Activated T-helper 17 cell treated with anti-CD3 and anti-CD28 coated beads, Interleukin-2, amount 50 U/mL, for 72 hours (primary cell): ENCODE data around the gene TOGARAM1. TPM values are rescaled to one million over a fixed set of nuclear protein-coding genes. Genes with fewer than 3 reads are reported as not detected.

Experiments
- ATAC-seq: fragments of 150-1000 bp; cut with Tn5 transposase; replicated peaks from 2 replicates; pipeline ENCODE4 v1.10.0; 2021; ENCODE audit warnings: mild to moderate bottlenecking, moderate library complexity
- H3K27ac Mint-ChIP-seq: one replicate; pipeline ENCODE4 v1.8.0; 2022; ENCODE audit warnings: mixed read lengths
- H3K27me3 Mint-ChIP-seq: one replicate; pipeline ENCODE4 v1.8.0; 2022; ENCODE audit warnings: mixed read lengths
- H3K36me3 Mint-ChIP-seq: one replicate; pipeline ENCODE4 v1.8.0; 2022; ENCODE audit warnings: low read depth, mild to moderate bottlenecking, mixed read lengths
- H3K4me1 Mint-ChIP-seq: one replicate; pipeline ENCODE4 v1.8.0; 2022; ENCODE audit warnings: mixed read lengths
- H3K4me3 Mint-ChIP-seq: one replicate; pipeline ENCODE4 v1.8.0; 2022; ENCODE audit warnings: mild to moderate bottlenecking, mixed read lengths
- H3K9me3 Mint-ChIP-seq: one replicate; pipeline ENCODE4 v1.8.0; 2022; ENCODE audit warnings: mixed read lengths
- total RNA-seq, 2 donors: library from RNA; stranded (reverse); gene quantifications; one replicate each; pipeline ENCODE4 v1.2.3, GENCODE V29; 2022

The TOGARAM1 gene
- total RNA-seq, 2 donors from 2014 or later: 5.0 to 8.3 TPM

DNA sequence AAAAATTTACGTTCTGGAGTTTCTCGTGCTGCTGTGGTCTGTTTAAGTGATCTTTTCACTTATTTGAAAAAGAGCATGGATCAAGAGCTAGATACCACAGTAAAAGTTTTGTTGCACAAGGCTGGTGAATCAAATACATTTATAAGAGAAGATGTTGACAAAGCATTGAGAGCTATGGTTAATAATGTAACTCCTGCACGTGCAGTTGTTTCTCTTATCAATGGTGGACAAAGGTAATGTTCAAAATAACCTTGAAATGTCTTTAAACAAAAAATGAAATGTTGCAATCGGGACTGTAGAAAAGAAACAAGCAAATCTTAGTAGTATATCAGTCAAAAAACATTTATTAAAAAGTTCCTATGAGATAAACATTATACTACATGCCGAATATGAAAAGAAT is 82.6 kb downstream of the TOGARAM1 start:
- H3K9me3 Mint-ChIP-seq: no peaks in the 10 kb centered on the region
- ATAC-seq: no peak
- no peak overlapping the region for H3K27ac Mint-ChIP-seq
- H3K27me3 Mint-ChIP-seq: no peaks in the 10 kb centered on the region
- peaks cover 21% of the 10 kb centered on the region for H3K36me3 Mint-ChIP-seq
- no peak overlapping the region for H3K4me3 Mint-ChIP-seq
- no peaks in the 10 kb centered on the region for H3K4me1 Mint-ChIP-seq

DNA sequence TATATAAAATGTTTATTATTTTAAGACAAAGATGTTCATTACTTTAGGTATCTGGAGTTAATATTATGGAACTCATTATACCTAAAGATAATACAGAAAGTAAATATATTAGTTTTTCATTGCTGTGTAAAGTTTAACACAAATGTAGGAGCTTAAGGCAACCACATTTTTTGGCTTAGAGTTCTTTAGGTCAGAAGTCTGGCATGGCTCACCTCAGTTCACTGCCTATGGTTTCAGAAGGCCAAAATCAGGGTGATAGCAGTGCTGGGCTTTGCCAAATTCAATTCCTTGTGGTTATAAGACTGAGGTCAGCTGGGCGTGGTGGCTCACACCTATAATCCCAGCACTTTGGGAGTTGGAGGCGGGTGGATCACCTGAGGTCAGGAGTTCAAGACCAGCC is 86.4 kb downstream of the TOGARAM1 start:
- no peak for ATAC-seq

DNA sequence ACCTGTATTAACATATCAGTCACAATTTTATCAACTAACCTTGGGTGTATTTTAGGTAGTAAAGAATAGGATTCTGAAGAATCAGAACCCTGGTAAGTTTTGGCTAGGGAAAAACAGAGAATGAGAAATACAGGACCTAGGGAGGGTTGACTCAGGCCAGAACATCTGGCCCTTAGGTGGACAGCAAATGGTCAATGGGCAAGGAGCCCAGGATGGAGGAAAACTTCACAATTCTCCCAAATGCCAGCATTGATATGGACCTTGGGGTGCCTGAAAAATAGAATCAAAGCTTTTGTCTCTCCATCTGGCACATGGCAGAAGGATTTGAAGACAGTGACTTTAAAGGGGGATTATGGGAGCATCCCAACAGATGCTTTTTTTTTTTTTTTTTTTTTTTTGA is 89.2 kb downstream of the TOGARAM1 start:
- H3K9me3 Mint-ChIP-seq: peaks cover under 1% of the 10 kb centered on the region
- no peaks in the 10 kb centered on the region for H3K27me3 Mint-ChIP-seq
- H3K36me3 Mint-ChIP-seq: peaks cover 40% of the 10 kb centered on the region
- no peaks in the 10 kb centered on the region for H3K4me1 Mint-ChIP-seq
- no peak overlapping the region for H3K27ac Mint-ChIP-seq
- ATAC-seq: no peak
- no peak overlapping the region for H3K4me3 Mint-ChIP-seq

More for the DNA sequence above, 86.4 kb downstream of the TOGARAM1 start:
- Mint-ChIP-seq H3K27ac (no peak overlapping the region), H3K9me3 (no peaks in the 10 kb centered on the region), H3K4me3 (no peak overlapping the region), H3K4me1 (no peaks in the 10 kb centered on the region), H3K36me3 (peaks cover 30% of the 10 kb centered on the region), H3K27me3 (no peaks in the 10 kb centered on the region)

DNA sequence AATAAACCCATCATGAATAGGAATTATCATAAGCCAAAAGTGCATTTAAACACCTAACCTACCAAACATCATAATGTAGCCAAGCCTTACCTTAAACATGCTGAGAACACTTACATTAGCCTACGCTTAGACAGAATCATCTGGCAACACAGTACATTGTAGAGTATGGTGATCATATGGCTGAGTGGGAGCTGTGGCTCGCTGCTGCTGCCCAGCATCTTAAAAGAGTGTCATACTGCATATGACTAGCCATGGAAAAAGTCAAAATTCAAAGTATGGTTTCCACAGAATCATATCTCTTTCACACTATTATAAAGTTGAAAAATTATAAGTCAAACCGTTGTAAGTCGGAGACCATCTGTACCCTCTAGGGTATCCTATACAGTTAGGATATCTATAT is 89.9 kb downstream of the TOGARAM1 start:
- ATAC-seq: no peak
- Mint-ChIP-seq H3K27ac (no peak overlapping the region), H3K9me3 (peaks cover 5% of the 10 kb centered on the region)

DNA sequence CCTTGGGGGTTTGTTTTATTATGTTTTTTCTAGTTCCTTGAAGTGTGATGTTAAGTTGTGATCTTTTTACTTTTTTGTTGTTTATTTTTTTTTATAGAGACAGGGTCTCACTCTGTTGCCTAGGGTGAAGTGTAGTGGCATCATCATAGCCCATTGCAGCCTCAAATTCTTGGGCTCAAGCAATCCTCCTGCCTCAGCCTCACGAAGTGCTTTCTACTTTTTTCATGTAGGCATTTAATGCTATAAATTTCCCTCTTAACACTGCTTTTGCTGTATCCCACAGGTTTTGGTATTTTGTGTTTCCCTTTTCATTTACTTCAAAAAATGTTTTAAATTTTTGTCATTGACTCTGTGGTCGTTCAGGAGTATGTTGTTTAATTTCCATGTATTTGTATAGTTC is 95.4 kb downstream of the TOGARAM1 start:
- H3K4me3 Mint-ChIP-seq: no peak overlapping the region
- ATAC-seq: no peak
- H3K36me3 Mint-ChIP-seq: peaks cover 43% of the 10 kb centered on the region
- H3K4me1 Mint-ChIP-seq: no peaks in the 10 kb centered on the region
- H3K9me3 Mint-ChIP-seq: peaks cover 8% of the 10 kb centered on the region
- H3K27ac Mint-ChIP-seq: no peak overlapping the region
- no peaks in the 10 kb centered on the region for H3K27me3 Mint-ChIP-seq

More for the DNA sequence above, 89.9 kb downstream of the TOGARAM1 start:
- no peaks in the 10 kb centered on the region for H3K4me1 Mint-ChIP-seq
- H3K4me3 Mint-ChIP-seq: no peak overlapping the region
- no peaks in the 10 kb centered on the region for H3K27me3 Mint-ChIP-seq
- H3K36me3 Mint-ChIP-seq: peaks cover 40% of the 10 kb centered on the region

DNA sequence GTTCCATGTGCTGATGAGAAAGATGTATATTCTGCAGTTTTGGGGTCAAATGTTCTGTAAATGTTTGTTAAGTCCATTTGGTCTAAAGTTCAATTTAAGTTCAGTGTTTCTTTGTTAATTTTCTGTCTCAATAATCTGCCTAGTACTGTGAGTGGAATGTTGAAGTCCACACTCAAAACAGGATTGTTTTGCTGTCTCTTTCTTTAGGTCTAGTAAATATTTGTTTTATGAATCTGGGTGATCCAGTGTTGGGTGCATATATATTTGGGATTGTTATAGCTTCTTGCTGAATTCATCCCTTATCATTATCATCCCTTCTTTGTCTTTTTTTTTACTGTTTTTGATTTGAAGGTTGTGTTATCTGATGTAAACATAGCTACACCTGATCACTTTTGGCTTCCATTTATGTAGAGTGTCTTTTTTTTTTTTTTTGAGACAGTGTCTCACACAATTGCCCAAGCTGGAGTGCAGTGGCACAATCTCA is 95.9 kb downstream of the TOGARAM1 start:
- Mint-ChIP-seq H3K4me3 (no peak overlapping the region), H3K27me3 (no peaks in the 10 kb centered on the region), H3K27ac (no peak overlapping the region), H3K9me3 (peaks cover 8% of the 10 kb centered on the region), H3K4me1 (no peaks in the 10 kb centered on the region), H3K36me3 (peaks cover 37% of the 10 kb centered on the region)
- ATAC-seq: no peak

DNA sequence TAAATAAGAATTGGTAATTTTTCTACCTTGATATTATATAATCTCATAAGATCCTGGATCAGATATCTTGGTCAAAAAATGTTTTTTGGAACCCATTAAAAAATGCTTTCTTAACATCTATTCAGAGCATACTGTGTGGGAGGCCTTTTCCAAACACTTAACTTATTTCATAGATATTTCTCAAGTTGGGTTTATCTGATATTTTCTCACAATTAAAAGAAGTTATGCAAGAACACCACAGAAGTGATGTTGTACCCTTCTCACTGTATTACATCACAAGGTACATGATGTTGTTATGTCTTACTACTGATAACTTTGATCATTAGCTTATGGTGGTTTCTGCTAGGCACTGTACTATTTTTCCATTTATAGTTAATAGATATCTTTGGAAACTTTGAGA is 98.6 kb downstream of the TOGARAM1 start:
- no peak for ATAC-seq
- H3K4me3 Mint-ChIP-seq: no peak overlapping the region
- peaks cover 23% of the 10 kb centered on the region for H3K36me3 Mint-ChIP-seq
- H3K4me1 Mint-ChIP-seq: no peaks in the 10 kb centered on the region
- H3K27me3 Mint-ChIP-seq: no peaks in the 10 kb centered on the region
- no peak overlapping the region for H3K27ac Mint-ChIP-seq
- peaks cover 8% of the 10 kb centered on the region for H3K9me3 Mint-ChIP-seq

DNA sequence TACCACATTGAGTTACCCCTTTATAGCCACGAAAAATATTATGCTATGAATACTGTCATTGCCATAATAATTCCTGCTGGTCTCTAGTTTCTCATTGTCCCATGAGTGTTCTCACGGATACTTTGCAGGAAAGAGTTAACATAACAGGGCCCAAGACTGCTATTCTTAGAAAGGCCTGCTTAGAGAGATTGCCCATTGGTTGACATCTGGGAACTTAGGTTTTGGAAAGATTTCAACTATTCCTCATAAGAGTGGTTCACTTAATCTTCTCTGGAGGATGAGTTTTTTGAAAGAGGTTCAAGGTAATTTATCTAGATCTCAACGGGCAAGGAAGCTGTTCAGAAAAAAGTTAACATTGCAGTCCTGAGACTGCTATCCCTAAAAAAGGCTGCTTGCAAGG is 103.5 kb downstream of the TOGARAM1 start:
- H3K4me3 Mint-ChIP-seq: no peak overlapping the region
- H3K27me3 Mint-ChIP-seq: no peaks in the 10 kb centered on the region
- H3K4me1 Mint-ChIP-seq: no peaks in the 10 kb centered on the region
- ATAC-seq: no peak
- no peaks in the 10 kb centered on the region for H3K9me3 Mint-ChIP-seq
- no peaks in the 10 kb centered on the region for H3K36me3 Mint-ChIP-seq
- no peak overlapping the region for H3K27ac Mint-ChIP-seq

DNA sequence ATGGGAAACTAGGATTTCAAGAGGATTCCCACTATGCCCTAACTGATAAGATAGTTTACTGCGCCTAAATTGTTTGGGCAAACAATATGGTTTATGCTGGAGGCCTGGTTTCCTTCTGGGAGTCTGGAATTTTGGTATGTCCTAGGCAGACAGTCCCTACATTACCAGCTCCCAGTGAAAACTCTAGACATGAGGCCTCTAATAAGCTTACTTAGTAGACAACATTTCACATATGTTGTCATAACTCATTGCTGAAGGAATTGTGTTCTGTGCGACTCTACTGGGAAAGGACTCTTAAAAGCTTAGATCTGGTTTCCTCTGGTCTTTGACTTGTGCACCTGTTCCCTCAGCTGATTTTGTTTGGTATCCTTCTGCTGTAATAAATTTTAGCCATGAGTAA is 104.0 kb downstream of the TOGARAM1 start:
- Mint-ChIP-seq H3K36me3 (no peaks in the 10 kb centered on the region), H3K4me1 (no peaks in the 10 kb centered on the region), H3K27me3 (no peaks in the 10 kb centered on the region), H3K27ac (no peak overlapping the region), H3K4me3 (no peak overlapping the region), H3K9me3 (no peaks in the 10 kb centered on the region)
- ATAC-seq: no peak

DNA sequence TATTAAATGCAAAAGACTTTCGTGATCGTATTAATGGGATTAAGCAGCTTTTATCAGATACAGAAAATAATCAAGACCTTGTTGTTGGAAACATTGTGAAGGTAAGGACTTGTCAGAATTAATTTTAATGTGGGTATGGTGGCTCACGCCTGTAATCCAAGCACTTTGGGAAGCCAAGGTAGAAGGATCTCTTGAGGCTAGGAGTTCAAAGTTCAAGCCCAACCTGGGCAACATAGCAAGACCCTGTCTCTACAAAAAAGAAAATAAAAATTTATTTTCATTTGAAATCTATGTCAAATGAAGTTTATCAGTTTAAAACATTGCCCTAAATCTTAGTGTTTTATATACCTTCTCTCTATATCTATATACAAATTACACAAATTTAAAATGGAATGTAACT is 104.7 kb downstream of the TOGARAM1 start:
- Mint-ChIP-seq H3K27ac (no peak overlapping the region), H3K4me3 (no peak overlapping the region), H3K4me1 (no peaks in the 10 kb centered on the region), H3K9me3 (no peaks in the 10 kb centered on the region), H3K36me3 (no peaks in the 10 kb centered on the region), H3K27me3 (no peaks in the 10 kb centered on the region)
- ATAC-seq: no peak

DNA sequence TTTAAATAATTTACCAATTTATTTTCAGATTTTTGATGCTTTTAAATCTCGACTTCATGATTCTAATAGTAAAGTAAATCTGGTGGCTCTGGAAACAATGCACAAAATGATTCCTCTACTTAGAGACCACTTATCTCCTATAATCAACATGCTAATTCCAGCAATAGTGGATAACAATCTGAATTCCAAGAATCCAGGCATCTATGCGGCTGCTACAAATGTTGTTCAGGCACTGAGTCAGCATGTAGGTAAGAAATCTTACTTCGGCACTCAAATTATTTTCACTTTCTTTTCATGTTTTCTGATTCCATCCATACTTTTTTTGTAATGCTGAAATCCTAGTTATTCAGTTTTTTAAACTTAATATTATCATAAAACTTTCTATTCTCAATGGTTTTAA is 106.4 kb downstream of the TOGARAM1 start:
- Mint-ChIP-seq H3K27me3 (no peaks in the 10 kb centered on the region), H3K27ac (no peak overlapping the region), H3K36me3 (no peaks in the 10 kb centered on the region), H3K4me3 (no peak overlapping the region), H3K9me3 (no peaks in the 10 kb centered on the region), H3K4me1 (no peaks in the 10 kb centered on the region)
- ATAC-seq: no peak

DNA sequence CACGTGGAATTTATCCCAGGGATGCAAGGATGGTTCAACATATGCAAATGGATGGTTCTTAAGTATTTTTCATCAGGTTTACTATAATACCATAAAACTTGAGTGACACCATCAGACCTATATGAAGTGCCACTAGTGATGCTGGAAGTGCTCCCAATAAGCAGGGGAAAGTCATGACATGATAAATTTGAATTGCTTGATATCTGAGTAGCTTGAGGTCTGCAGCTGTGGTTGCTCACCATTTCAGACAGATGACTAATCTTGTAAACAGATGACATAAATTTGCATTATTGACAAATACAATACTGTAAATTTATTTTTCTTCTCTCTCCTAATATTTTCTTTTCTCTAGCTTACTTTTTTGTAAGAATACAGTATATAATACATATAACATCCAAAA is 108.2 kb downstream of the TOGARAM1 start:
- Mint-ChIP-seq H3K4me1 (no peaks in the 10 kb centered on the region), H3K4me3 (no peak overlapping the region), H3K36me3 (no peaks in the 10 kb centered on the region), H3K27ac (no peak overlapping the region), H3K9me3 (no peaks in the 10 kb centered on the region), H3K27me3 (no peaks in the 10 kb centered on the region)
- ATAC-seq: no peak

DNA sequence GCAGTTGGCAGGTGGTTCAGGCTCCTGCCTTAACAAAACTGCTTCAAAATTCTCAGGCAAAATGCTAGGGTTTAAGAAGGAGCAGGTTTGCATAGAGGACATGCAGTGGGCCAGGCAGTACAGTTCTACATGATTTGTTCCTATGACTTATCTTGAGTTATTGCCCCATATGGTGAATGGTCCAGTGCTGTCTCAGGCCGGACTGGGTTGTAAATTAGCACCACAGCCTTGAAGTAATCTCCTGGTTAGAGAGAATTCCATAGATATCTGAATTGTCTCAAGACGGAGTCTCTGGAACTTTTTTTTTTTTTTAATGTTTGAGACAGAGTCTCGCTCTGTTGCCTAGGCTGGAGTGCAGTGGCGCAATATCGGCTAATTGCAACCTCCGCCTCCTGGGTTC is 110.1 kb downstream of the TOGARAM1 start:
- no peak for ATAC-seq
- no peak overlapping the region for H3K4me3 Mint-ChIP-seq
- H3K36me3 Mint-ChIP-seq: no peaks in the 10 kb centered on the region
- no peaks in the 10 kb centered on the region for H3K9me3 Mint-ChIP-seq
- H3K4me1 Mint-ChIP-seq: no peaks in the 10 kb centered on the region
- no peaks in the 10 kb centered on the region for H3K27me3 Mint-ChIP-seq
- H3K27ac Mint-ChIP-seq: no peak overlapping the region

DNA sequence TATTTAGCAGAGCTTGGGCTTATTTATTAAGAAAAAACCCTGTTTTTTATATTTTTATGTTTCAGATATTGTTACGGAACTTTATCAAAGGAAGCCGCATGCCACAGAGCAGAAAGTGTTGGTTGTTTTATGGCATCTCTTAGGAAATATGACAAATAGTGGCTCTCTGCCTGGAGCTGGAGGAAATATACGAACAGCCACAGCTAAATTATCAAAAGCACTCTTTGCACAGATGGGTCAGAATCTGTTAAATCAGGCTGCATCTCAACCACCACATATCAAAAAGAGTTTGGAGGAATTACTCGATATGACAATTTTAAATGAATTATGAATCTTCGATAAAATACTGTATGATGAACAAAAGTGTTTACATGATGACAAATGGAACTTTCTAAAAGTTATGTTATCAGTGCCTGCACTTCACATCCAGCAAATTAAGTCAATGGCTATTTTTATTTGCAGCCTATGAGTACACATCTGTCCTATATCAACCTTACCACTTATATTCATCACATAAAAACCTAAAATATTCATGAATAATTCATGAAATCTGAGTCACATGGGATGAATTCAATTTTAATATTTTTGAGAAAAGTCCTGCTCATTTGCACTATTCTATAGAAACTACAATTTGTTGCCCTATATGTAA is 111.4 kb downstream of the TOGARAM1 start:
- no peak overlapping the region for H3K27ac Mint-ChIP-seq
- no peak overlapping the region for H3K4me3 Mint-ChIP-seq
- H3K36me3 Mint-ChIP-seq: no peaks in the 10 kb centered on the region
- no peaks in the 10 kb centered on the region for H3K4me1 Mint-ChIP-seq
- no peaks in the 10 kb centered on the region for H3K9me3 Mint-ChIP-seq
- ATAC-seq: no peak
- no peaks in the 10 kb centered on the region for H3K27me3 Mint-ChIP-seq

DNA sequence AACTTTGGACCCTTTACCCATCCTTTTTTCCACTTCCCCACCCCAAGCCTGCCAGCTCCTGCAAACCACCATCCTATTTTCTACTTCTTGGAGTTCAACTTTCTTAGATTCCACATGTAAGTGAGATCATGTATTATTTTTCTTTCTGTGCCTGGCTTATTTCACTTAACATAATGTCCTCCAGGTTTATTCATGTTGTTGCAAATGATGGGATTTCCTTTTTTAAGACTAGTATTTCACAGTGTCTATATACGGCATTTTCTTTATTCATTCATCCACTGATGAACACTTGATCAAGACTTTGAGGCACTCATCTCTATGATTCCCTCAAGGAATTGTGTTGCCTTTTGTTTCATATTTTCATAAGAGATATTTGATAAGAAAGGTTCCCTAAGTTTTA is 116.3 kb downstream of the TOGARAM1 start:
- H3K27ac Mint-ChIP-seq: no peak overlapping the region

More for the DNA sequence above, 116.3 kb downstream of the TOGARAM1 start:
- Mint-ChIP-seq H3K4me1 (peaks cover 3% of the 10 kb centered on the region), H3K9me3 (no peaks in the 10 kb centered on the region), H3K4me3 (no peak overlapping the region), H3K36me3 (no peaks in the 10 kb centered on the region), H3K27me3 (no peaks in the 10 kb centered on the region)
- ATAC-seq: no peak
